Ovary (tissue), 3 donors: Measurements from ENCODE around the gene SPEN.

Experiments
- CTCF ChIP-seq, 3 donors: fragments of 450-650 bp in 2 of 3; fragments of 200-600 bp in 1 of 3; IDR thresholded peaks; one replicate each; pipeline versions ENCODE4 v1.5.1 to v1.8.0; 2016 to 2022; ENCODE audit warnings: antibody characterized with exemption in 3 of 3, mild to moderate bottlenecking in 1 of 3
- EP300 ChIP-seq: sonication (generic); formaldehyde crosslinking; IDR thresholded peaks from one replicate; pipeline ENCODE4 v1.6.1; 2017; ENCODE audit warnings: antibody characterized with exemption
- POLR2A ChIP-seq: fragments of 450-650 bp; IDR thresholded peaks from one replicate; pipeline ENCODE4 v1.6.1; 2017; ENCODE audit warnings: antibody characterized with exemption, mild to moderate bottlenecking, moderate library complexity
- donor health status: DM: no; HTN: no; CAD: no.

GRCh38 chr1:15928971-15929965 lies 81.8 kb downstream of the SPEN start:
- TF ChIP-seq CTCF (IDR thresholded peaks at IDR 0.05) (no peak), POLR2A (no peak), EP300 (no peak)
